GM21526 (cell line): ENCODE measurements around the gene TMTC2.

Experiments used
- ATAC-seq: cut with Tn5 transposase; IDR thresholded peaks from one replicate; pipeline ENCODE4 v1.9.1; 2021; ENCODE audit warnings: moderate library complexity; ENCODE audit not compliant: unreplicated experiment, low FRiP score

TMTC2 gene

DNA sequence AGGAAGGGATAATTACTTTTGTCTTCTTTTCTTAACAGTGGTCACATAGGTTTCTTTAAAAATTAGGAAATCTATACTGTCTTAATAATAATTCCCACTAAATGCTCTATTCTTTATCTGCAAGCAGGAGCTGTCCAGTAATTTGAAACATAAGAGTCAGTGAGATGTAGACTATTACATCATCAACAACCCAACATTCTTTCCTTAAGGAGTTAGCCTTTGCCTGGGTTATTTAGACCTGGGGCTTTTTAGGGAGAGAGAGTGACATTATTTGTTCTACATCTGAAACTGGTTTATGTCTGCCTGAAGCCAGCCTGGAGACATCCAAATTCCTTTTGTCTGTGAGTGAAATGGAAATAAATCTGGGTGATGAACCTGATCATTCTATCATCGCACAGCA, 294.4 kb downstream of the TMTC2 start:
- ATAC-seq, result no peak

DNA sequence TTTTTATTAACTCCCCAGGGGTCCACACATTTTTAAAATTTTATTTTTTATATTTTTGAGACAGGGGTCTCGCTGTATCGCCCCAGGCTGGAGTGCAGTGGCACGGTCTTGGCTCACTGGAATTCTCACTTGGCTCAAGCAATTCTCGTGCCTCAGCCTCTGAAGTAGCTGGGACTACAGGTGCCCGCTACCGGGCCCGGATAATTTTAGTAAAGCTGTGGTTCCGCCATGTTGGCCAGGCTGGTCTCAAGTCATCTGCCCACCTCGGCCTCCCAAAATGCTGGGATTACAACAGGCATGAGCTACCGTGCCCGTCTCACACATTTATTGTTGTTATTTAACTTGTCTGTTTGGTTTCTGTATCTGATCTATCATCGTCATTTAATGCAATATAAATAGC, 307.4 kb downstream of the TMTC2 start:
- ATAC-seq, result no peak

GRCh38 chr12:82996168-82996812, 309.6 kb downstream of the TMTC2 start:
- ATAC-seq, result no peak

GRCh38 chr12:82998509-82998908, 311.8 kb downstream of the TMTC2 start:
- no peak for ATAC-seq

GRCh38 chr12:83003026-83003425, 316.3 kb downstream of the TMTC2 start:
- no peak for ATAC-seq

DNA sequence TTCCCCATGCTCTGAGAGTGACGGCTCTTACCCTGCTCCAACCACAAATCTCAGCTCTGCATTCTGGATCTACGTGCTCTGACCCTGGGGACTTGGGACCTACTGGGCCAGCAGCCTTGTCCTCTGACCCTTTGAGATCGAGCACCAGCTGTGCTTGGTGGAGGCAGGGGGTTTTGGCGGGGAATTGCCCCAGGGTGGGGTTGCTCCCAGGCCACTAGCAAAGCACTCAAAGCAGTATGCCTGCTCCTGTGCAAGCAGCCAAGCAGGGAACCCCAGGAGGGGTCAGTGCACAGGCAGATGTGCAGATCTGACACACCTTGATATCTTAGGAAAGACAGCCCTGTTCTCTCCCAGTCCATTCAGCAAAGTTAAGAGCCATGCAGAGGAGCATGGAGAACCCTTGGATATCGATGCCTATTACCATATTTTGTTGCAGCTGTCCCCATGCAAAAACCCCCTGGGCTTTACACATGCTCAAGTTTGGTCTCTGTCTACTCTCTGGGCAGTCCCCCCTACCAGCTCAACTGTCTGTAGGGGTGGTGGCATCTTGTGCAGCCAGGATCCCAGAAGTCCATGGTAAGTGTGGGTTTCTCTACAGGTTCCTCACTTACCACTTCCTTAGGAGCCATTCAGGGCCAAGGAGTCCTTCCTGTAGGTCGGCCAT, 319.0 kb downstream of the TMTC2 start:
- ATAC-seq, result no peak

DNA sequence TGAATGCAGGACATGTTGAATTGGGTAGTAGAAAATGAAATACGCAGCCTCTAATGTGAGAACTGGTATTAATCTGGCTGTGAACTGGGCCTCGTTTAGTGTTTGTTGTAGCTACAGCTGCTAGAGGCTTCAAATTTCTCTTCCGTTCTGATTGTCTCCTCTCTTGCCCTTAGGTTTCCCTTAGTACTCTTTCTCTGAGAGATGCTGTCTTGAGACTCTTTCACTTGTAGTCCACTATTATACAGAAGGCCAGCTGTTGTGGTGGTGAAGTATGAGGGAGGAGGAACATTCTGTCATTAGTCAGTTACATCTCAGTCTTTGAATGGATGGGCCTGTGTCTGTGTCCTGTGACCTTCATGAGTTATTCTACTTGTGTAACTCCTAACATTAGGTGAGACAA, 322.0 kb downstream of the TMTC2 start:
- ATAC-seq, result no peak

- no peak for ATAC-seq
Observed at GRCh38 chr12:83010169-83010804, 323.6 kb downstream of the TMTC2 start.

- no peak for ATAC-seq
Observed at GRCh38 chr12:83015390-83016217, 328.9 kb downstream of the TMTC2 start.

GRCh38 chr12:83016218-83016835, 329.6 kb downstream of the TMTC2 start:
- no peak for ATAC-seq

GRCh38 chr12:83016991-83017390, 330.3 kb downstream of the TMTC2 start:
- ATAC-seq, result no peak

DNA sequence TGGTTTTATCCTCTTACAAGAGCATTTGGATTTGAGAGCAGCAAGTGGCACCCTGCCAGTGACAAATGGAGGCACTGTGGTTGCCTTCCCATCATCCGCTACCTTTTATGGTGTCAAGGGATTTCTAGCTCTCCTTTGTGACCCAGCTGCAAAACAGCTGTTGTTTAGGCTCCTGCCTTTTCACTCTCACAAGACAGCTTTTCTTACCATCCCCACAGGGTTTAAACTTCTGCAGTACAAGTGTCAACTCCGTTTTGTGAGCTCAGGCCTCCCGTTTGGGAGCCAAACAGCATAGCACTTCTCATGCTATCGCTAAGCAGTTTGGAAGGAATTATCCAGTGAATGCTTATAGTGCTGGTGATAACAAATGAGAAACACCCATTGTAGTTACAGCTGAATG, 331.4 kb downstream of the TMTC2 start:
- ATAC-seq, result no peak

DNA sequence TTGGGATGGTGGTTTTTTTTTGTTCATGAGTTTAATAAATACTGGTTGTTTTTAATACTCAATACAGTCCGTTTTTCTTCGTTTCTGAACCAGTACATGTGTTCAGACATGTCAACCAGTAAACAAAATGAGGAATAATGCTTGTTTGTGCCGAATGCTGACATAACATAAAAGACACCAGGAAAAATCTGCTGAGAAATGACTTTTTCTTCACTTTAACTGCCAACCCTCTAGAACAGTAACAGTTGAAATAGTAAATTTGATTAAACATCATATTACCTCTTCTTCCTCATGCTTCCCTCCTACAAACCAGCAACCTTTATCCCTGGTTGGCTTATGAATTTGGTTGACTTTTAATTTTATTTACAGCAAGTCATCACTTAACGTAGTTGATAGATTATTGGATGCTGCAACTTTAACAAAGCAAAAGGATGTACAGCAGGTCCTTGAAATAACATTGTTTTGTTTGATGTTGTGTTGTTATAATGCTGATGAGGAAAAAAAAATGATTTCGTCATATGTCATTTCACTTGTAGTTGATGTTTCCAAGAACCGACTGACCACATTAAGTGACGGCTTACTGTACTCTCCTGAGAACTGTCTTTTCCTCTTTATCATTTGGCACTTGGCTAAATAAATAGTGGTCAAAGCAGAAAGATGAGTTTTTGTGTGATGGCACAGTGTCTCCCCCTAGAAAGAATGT, 340.5 kb downstream of the TMTC2 start:
- ATAC-seq, result no peak

DNA sequence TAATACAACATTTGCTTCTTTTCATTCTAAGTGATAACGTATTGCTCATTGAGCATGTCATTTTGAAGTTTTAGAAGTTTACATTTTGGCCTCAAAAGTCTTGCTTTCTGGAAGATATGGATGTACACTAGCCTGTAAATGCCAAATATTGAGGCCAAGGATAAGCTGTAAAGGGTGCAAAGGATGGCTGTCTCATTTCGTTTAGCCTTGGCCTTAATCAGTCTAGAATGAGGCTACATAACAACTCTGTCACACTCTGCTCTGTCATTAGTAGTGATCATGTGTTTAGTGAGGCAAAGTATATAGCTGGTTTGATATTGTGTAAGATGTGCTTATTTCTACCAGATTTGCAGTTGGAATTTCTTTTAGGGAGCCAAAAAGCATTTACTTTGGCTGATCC, 344.5 kb downstream of the TMTC2 start:
- ATAC-seq, result no peak

DNA sequence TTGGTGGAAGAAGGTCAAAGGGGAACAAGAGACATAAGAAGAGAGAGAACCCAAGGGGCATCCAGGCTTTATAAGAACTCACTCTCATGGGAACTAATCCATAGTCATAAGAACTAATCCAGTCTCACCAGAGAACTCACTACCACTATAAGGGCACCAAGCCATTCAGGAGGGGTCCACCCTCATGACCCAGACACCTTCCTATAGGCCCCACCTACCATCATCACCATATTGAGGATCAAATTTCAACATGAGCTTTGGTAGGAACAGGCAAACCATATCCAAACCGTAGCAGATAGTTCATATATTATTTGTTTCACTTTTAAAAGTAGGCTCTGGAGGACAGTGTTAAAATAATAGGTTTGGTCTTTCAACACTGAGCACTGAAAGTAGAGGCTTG, 350.1 kb downstream of the TMTC2 start:
- ATAC-seq, result no peak

DNA sequence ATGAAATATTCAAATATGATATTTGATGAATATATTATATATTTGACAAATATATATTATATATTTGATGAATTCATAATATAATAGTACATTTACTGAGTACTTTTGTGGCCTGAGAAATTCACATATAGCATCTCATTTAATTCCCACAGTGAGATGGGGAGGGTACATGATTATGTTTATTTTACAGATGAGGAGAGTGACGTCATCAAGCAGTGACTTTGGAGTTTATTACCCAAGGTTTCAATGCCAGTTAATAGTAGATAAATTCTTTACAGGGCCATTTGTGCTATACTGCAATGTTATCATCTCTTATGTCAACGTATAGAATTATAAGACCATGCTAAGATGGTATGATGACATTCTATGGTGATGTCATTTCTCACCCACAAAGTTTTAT, 352.7 kb downstream of the TMTC2 start:
- ATAC-seq, result no peak

DNA sequence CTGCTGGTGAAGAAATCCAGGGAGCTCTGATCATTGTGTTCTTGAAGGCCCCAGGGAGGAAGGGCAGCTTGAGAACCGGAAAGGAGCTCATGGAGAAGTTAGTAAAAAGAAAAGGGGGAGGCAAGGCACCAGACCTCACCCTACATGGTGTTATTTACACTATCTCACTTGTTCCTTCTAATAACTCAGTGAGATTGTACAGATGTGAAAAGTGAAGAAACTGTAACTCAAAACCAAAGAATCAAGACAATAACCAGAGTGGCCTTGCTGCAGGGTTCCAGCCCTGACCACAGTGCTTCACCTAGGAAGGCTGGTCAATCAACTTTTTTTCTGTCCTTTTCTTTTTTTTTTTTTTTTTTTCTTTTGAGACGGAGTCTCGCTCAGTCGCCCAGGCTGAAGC, 353.6 kb downstream of the TMTC2 start:
- ATAC-seq, result no peak

- ATAC-seq, result no peak
Observed at GRCh38 chr12:83040991-83041390, 354.3 kb downstream of the TMTC2 start.

DNA sequence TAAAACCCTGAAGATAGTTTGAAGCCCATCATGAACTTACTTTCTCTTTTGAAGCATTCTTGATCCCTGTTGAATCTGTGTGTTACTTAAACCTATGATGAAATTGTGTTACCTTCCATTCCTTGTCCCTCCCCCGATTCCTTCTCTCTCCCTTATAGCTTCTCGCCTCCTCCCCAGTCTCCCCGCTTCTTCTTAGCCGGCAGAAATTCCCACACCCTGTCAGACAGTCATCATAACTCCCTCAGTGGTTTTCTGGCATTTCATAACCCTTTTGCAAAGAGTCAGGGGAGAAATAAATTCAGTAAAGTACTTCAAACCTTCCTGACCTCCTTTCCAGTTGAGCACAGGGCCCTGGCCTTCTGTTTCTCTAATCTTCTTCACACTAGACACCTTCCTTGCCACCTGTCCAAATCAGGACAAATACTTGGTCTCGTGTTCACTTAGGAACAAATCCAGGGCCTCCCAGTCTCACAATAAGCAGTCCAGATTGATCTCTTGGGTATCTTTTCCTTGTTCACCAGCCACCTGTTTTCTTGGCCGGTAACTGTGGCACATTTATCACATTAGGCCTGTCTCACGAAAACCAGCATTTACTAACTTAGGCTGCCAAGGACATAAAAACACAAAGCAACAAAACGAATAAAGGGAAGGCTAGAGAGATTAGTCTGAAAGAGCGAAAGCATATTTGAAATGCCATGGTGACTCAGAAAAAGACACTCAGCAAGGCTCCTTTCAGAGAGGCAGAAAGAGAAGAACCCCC, 355.9 kb downstream of the TMTC2 start:
- ATAC-seq, result no peak
